Measurements from ENCODE around the gene OTOG. TPM values are rescaled to one million over a fixed set of nuclear protein-coding genes. Genes with fewer than 3 reads are reported as not detected.

Gene OTOG
- total RNA-seq, 2 experiments from 2014 or later: not detected

DNA sequence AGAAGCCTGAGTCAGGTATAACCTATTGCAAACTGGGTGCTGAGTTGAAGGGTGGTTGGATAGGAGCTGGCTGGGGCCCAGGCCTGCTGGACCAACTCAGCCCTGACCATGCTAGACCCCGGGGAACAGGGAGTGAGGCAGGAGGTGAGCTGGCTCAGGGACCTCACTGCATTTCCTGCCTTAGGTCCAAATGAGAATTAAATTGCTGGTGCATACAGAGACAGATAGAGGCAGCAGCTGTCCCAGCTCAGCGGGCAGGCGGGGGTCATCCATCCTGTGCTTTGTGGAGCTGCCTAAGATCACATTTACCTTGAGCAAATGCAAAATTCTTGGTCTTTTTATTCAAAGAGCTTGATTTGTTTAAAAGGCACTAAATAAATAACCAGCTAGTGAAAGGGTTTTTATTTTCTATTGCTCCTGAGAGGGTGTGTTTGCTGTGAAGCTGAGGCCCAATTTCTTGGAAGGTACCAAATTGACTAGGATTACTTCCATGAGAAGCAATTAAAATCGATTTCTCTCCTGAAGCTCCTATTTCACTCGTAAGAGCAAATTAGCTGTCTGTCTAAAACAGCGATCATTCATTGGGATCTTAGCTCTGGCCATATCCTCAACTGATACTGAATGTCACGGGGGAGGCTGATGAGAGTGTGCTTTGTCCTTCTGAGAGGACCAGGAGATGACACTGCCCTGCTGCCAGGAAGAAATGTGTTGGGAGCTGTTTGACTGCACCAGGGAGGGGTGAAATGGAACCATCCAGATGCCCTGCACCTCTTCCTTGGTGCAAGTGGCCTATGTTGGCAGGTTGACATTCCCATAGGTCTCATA, 27.8 kb upstream of the OTOG start:
- CTCF ChIA-PET: no interaction called here
- no peaks in the 10 kb centered on the region for H3K4me1 ChIP-seq (ENCODE audit: insufficient read depth, low read length)
- DNase-seq: no peak
- POLR2A ChIA-PET: no interaction called here
- no peak overlapping the region for H3K4me3 Mint-ChIP-seq
- ATAC-seq (ENCODE audit: poor library complexity): no peak
- no peaks in the 10 kb centered on the region for H3K4me1 Mint-ChIP-seq (ENCODE audit: low read depth)
- H3K4me3 ChIP-seq (ENCODE audit: low read length): no peak overlapping the region
- no peaks in the 10 kb centered on the region for H3K9me3 ChIP-seq (ENCODE audit: control insufficient read depth in 1 of 2, insufficient read depth in 1 of 2, low read length in 2 of 2)
- no peak overlapping the region for H3K27ac ChIP-seq (ENCODE audit: low read depth in 1 of 2, low read length in 2 of 2)
- TF ChIP-seq, protein P1, sequence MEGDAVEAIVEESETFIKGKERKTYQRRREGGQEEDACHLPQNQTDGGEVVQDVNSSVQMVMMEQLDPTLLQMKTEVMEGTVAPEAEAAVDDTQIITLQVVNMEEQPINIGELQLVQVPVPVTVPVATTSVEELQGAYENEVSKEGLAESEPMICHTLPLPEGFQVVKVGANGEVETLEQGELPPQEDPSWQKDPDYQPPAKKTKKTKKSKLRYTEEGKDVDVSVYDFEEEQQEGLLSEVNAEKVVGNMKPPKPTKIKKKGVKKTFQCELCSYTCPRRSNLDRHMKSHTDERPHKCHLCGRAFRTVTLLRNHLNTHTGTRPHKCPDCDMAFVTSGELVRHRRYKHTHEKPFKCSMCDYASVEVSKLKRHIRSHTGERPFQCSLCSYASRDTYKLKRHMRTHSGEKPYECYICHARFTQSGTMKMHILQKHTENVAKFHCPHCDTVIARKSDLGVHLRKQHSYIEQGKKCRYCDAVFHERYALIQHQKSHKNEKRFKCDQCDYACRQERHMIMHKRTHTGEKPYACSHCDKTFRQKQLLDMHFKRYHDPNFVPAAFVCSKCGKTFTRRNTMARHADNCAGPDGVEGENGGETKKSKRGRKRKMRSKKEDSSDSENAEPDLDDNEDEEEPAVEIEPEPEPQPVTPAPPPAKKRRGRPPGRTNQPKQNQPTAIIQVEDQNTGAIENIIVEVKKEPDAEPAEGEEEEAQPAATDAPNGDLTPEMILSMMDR (IDR thresholded peaks at IDR 0.05): no peak
- no peaks in the 10 kb centered on the region for H3K36me3 Mint-ChIP-seq (ENCODE audit: low read depth)
- no peak overlapping the region for H3K27ac Mint-ChIP-seq
- H3K9me3 Mint-ChIP-seq: no peaks in the 10 kb centered on the region
- H3K36me3 ChIP-seq (ENCODE audit: insufficient read depth, low read length): no peaks in the 10 kb centered on the region
- H3K27me3 ChIP-seq (ENCODE audit: control insufficient read depth in 1 of 2, insufficient read depth in 2 of 2, low read length in 2 of 2): peaks cover 2 to 4% of the 10 kb centered on the region in 2 experiments
- intact Hi-C loops (cut with DNase I, micrococcal nuclease): no loop called here
- H3K27me3 Mint-ChIP-seq: no peaks in the 10 kb centered on the region

DNA sequence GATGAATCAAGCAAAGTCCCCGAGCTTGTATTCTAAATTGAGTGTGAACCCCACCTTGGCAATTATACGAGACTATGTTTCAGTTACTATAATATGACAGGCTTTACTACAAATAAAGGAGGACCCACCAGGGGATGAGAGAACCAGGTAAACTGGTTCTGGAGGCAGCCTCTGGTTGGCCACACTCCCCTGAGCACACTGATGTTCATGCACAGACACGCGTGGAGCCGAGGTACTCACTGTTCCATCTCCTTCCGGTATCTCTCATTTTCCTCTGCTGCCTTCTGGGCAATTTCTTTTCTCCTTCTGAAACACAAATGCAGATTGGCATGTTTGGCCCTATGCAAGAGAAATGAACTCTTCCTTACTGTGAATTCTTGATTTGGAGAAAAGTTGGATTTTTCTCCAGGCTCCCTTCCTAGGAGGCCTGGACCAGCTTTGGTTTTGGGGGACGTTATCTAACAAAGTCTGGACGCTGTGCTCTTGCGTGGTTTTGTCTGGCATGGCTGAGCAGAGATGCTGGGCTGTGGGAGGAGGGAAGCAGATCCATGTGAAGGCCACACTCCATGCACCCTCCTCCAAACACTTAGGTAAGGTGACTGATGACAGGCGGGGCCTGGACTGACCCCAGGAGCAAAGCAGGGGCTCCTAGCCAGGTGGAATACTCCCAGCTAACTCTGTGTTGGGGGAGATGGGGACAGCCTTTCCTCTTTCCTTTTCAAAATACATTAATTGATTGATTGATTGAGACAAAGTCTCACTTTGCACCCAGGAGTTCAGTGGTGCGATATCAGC, 25.8 kb upstream of the OTOG start:
- intact Hi-C loops (cut with DNase I, micrococcal nuclease): no loop called here
- ATAC-seq (ENCODE audit: poor library complexity): no peak
- TF ChIP-seq, protein P1 (IDR thresholded peaks at IDR 0.05): no peak

DNA sequence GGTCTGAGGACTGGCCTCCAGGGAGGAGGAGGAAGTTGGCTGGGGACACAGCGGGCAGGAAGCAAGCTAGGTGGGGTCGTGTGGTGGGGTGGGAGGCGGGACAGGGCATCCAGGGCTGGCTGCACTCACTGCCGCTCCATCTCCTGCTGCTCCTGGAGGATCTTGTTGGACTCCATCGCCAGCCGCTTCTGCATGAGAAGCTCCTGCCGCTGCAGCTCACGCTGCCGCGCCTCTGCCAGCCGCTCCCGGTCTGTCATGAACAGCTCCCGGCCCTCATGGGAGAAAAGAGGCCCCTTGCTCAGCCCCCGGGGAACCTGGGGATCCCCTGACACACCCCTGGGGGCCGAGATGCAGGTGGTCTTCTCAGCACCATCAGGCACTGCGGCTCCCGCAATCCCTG, 24.4 kb upstream of the OTOG start:
- Mint-ChIP-seq H3K9me3 (no peaks in the 10 kb centered on the region), H3K27me3 (peaks cover 5% of the 10 kb centered on the region), H3K4me3 (no peak overlapping the region), H3K36me3 (ENCODE audit: low read depth) (no peaks in the 10 kb centered on the region), H3K27ac (no peak overlapping the region), H3K4me1 (ENCODE audit: low read depth) (no peaks in the 10 kb centered on the region)
- TF ChIP-seq, protein P1 (IDR thresholded peaks at IDR 0.05): no peak
- DNase-seq (no peak), ATAC-seq (ENCODE audit: poor library complexity) (no peak)
- ChIA-PET POLR2A (no interaction called here), CTCF (no interaction called here)
- Histone ChIP-seq H3K27me3 (ENCODE audit: control insufficient read depth in 1 of 2, insufficient read depth in 2 of 2, low read length in 2 of 2) (no peaks in the 10 kb centered on the region), H3K4me3 (ENCODE audit: low read length) (no peak overlapping the region), H3K4me1 (ENCODE audit: insufficient read depth, low read length) (no peaks in the 10 kb centered on the region), H3K36me3 (ENCODE audit: insufficient read depth, low read length) (no peaks in the 10 kb centered on the region), H3K27ac (ENCODE audit: low read depth in 1 of 2, low read length in 2 of 2) (no peak overlapping the region), H3K9me3 (ENCODE audit: control insufficient read depth in 1 of 2, insufficient read depth in 1 of 2, low read length in 2 of 2) (no peaks in the 10 kb centered on the region)
- intact Hi-C loops (cut with DNase I, micrococcal nuclease): no loop called here

More for the DNA sequence above, 25.8 kb upstream of the OTOG start:
- Mint-ChIP-seq H3K4me1 (ENCODE audit: low read depth) (no peaks in the 10 kb centered on the region), H3K9me3 (no peaks in the 10 kb centered on the region), H3K36me3 (ENCODE audit: low read depth) (no peaks in the 10 kb centered on the region), H3K4me3 (no peak overlapping the region), H3K27me3 (peaks cover 4% of the 10 kb centered on the region), H3K27ac (no peak overlapping the region)
- peaks cover 2 to 4% of the 10 kb centered on the region in 2 experiments for H3K27me3 ChIP-seq (ENCODE audit: control insufficient read depth in 1 of 2, insufficient read depth in 2 of 2, low read length in 2 of 2)
- no peak for DNase-seq
- H3K9me3 ChIP-seq (ENCODE audit: control insufficient read depth in 1 of 2, insufficient read depth in 1 of 2, low read length in 2 of 2): no peaks in the 10 kb centered on the region
- CTCF ChIA-PET: interaction anchor here (1.5 kb wide), 1 partner anchor 291 kb away, joined by 3 read pairs; no protein-coding TSS in a partner anchor
- H3K4me3 ChIP-seq (ENCODE audit: low read length): no peak overlapping the region
- no peaks in the 10 kb centered on the region for H3K4me1 ChIP-seq (ENCODE audit: insufficient read depth, low read length)
- no peak overlapping the region for H3K27ac ChIP-seq (ENCODE audit: low read depth in 1 of 2, low read length in 2 of 2)
- H3K36me3 ChIP-seq (ENCODE audit: insufficient read depth, low read length): no peaks in the 10 kb centered on the region
- POLR2A ChIA-PET: no interaction called here
